Smooth muscle cell (in vitro differentiated cells): Measurements from ENCODE around the gene CEP85L. TPM values are rescaled to one million over a fixed set of nuclear protein-coding genes. Genes with fewer than 3 reads are reported as not detected.

ENCODE experiments used
- DNase-seq: peaks from one replicate; lab custom pipeline; 2025; ENCODE audit not compliant: unreplicated experiment; lab: John Stamatoyannopoulos, UW
- H2AFZ ChIP-seq: fragments of 200-600 bp; sonication (generic); 2 replicates; pipeline ENCODE4 v1.6.0; 2016; ENCODE audit warnings: antibody characterized with exemption, low read depth, mild to moderate bottlenecking
- H3F3A ChIP-seq: fragments of 200-600 bp; sonication (generic); 2 replicates; pipeline ENCODE4 v1.6.0; 2017; ENCODE audit warnings: antibody characterized with exemption, low read depth
- H3K27ac ChIP-seq: fragments of 200-600 bp; sonication (generic); 2 replicates; pipeline ENCODE4 v1.5.1; 2016; ENCODE audit warnings: low read depth, mild to moderate bottlenecking
- H3K27me3 ChIP-seq: fragments of 200-600 bp; sonication (generic); 2 replicates; pipeline ENCODE4 v1.6.1; 2016; ENCODE audit warnings: low read depth, mild to moderate bottlenecking
- H3K36me3 ChIP-seq: fragments of 200-600 bp; sonication (generic); 2 replicates; pipeline ENCODE4 v1.5.1; 2016; ENCODE audit warnings: low read depth
- H3K4me1 ChIP-seq: fragments of 200-600 bp; sonication (generic); 2 replicates; pipeline ENCODE4 v1.5.1; 2016; ENCODE audit warnings: low read depth
- H3K4me2 ChIP-seq: fragments of 200-600 bp; sonication (generic); 2 replicates; pipeline ENCODE4 v1.6.0; 2016; ENCODE audit warnings: mild to moderate bottlenecking
- H3K4me3 ChIP-seq: fragments of 200-600 bp; sonication (generic); 2 replicates; pipeline ENCODE4 v1.5.1; 2016; ENCODE audit warnings: mild to moderate bottlenecking
- H3K79me2 ChIP-seq: fragments of 200-600 bp; sonication (generic); 2 replicates; pipeline ENCODE4 v1.6.0; 2016; ENCODE audit warnings: low read depth, mild to moderate bottlenecking
- H3K9ac ChIP-seq: fragments of 200-600 bp; sonication (generic); 2 replicates; pipeline ENCODE4 v1.6.0; 2016; ENCODE audit warnings: low read depth
- H3K9me3 ChIP-seq: fragments of 200-600 bp; sonication (generic); replicated peaks from 2 replicates; pipeline ENCODE4 v1.5.1; 2016; ENCODE audit warnings: low read depth
- H4K20me1 ChIP-seq: fragments of 200-600 bp; sonication (generic); 2 replicates; pipeline ENCODE4 v1.6.0; 2016; ENCODE audit warnings: low read depth
- CTCF ChIP-seq: fragments of 200-600 bp; sonication (generic); IDR thresholded peaks from 2 replicates; pipeline ENCODE4 v1.5.1; 2017; ENCODE audit warnings: borderline replicate concordance, mild to moderate bottlenecking, antibody characterized with exemption; ENCODE audit not compliant: insufficient read depth, poor library complexity, severe bottlenecking
- WGBS: methylation state at CpG from one replicate; pipeline ENCODE4 v1.1.7; 2016; ENCODE audit warnings: low lambda C conversion rate; 5-methylcytosine and 5-hydroxymethylcytosine counted together
- polyA plus RNA-seq: library from polyadenylated mRNA; unstranded; fragments of >200 nt; fragmentation: Nextera tagmentation; extraction: Ambion mirVana; gene quantifications from 2 replicates; pipeline ENCODE4 v1.2.1, GENCODE V29; 2016
- total RNA-seq: library from RNA; depleted of rRNA; stranded (reverse); fragments of >200 nt; gene quantifications from 2 replicates; pipeline ENCODE4 v1.2.3, GENCODE V29; 2014

Gene CEP85L
- total and polyA plus RNA-seq, 2 experiments from 2014 or later: 36.5 to 65.6 TPM

GRCh38 chr6:118693562-118693961, 42.2 kb upstream of the CEP85L start:
- no peak for TF ChIP-seq CTCF
- Histone ChIP-seq H3K4me1 (no peaks in the 10 kb centered on the region), H4K20me1 (no peaks in the 10 kb centered on the region), H3F3A (no peaks in the 10 kb centered on the region), H3K27ac (no peak overlapping the region), H3K4me3 (no peak overlapping the region), H3K4me2 (no peak overlapping the region), H3K36me3 (no peaks in the 10 kb centered on the region), H3K9ac (no peak overlapping the region), H3K27me3 (no peaks in the 10 kb centered on the region), H3K9me3 (no peaks in the 10 kb centered on the region), H3K79me2 (no peaks in the 10 kb centered on the region), H2AFZ (no peak overlapping the region)
- WGBS: 67% methylated on average over 1 of the region's 1 CpG
- no peak for DNase-seq

GRCh38 chr6:118685823-118686449, 34.5 kb upstream of the CEP85L start:
- Histone ChIP-seq H3K9me3 (no peaks in the 10 kb centered on the region), H3K27me3 (no peaks in the 10 kb centered on the region), H3K4me1 (no peaks in the 10 kb centered on the region), H3K4me3 (no peak overlapping the region), H3K27ac (no peak overlapping the region), H4K20me1 (no peaks in the 10 kb centered on the region), H3K9ac (no peak overlapping the region), H3F3A (no peaks in the 10 kb centered on the region), H2AFZ (no peak overlapping the region), H3K79me2 (no peaks in the 10 kb centered on the region), H3K36me3 (no peaks in the 10 kb centered on the region), H3K4me2 (no peak overlapping the region)
- no peak for TF ChIP-seq CTCF
- no peak for DNase-seq
- WGBS: 80% methylated on average over 7 of the region's 7 CpGs

- Histone ChIP-seq H3K4me2 (no peak overlapping the region), H3K27ac (no peak overlapping the region), H3K27me3 (no peaks in the 10 kb centered on the region), H4K20me1 (no peaks in the 10 kb centered on the region), H3F3A (no peaks in the 10 kb centered on the region), H3K79me2 (no peaks in the 10 kb centered on the region), H3K4me1 (no peaks in the 10 kb centered on the region), H2AFZ (no peak overlapping the region), H3K9me3 (no peaks in the 10 kb centered on the region), H3K9ac (no peak overlapping the region), H3K4me3 (no peak overlapping the region), H3K36me3 (no peaks in the 10 kb centered on the region)
- WGBS: 93% methylated on average over 9 of the region's 9 CpGs
- no peak for DNase-seq
- TF ChIP-seq CTCF: no peak
Measured at GRCh38 chr6:118683881-118684872, 32.8 kb upstream of the CEP85L start.
